Suppressor macrophage (primary cell): ENCODE results near the gene RTN4.
"Not testable (repeated sequence)": the region's sequence is repeated elsewhere in the genome, so short reads cannot be mapped to it uniquely, and the experiment has no call there.

Experiments used
- DNase-seq, 4 experiments: peaks; one replicate each; pipeline ENCODE4 v3.0.0-alpha.2; 2020 to 2022

Gene RTN4

GRCh38 chr2:55063713-55064323, 13.6 kb upstream of the RTN4 start:
- no peak for DNase-seq

GRCh38 chr2:55063226-55063625, 13.0 kb upstream of the RTN4 start:
- DNase-seq = peak in 2 of 4 experiments; percentile 35 to 43

GRCh38 chr2:55062754-55063153, 12.5 kb upstream of the RTN4 start:
- DNase-seq = no peak

- peak; percentile 27 to 76 (median 52) for DNase-seq
These were observed 11.5 kb upstream of the RTN4 start for GRCh38 chr2:55061523-55062344.

- DNase-seq = no peak
These were observed 9.5 kb upstream of the RTN4 start for GRCh38 chr2:55059793-55060192.

- no peak for DNase-seq
These were observed 7.2 kb upstream of the RTN4 start for GRCh38 chr2:55057474-55057873.

GRCh38 chr2:55056024-55056521, 5.8 kb upstream of the RTN4 start:
- peak in 2 of 4 experiments; percentile 32 to 33 for DNase-seq

GRCh38 chr2:55054106-55054875, 4.0 kb upstream of the RTN4 start:
- DNase-seq = no peak

- DNase-seq = not testable (repeated sequence)
These were observed 3.0 kb upstream of the RTN4 start for GRCh38 chr2:55053225-55053624.

- peak in 2 of 4 experiments; percentile 43 to 55 for DNase-seq
These were observed 2.1 kb upstream of the RTN4 start for GRCh38 chr2:55052129-55053061.

GRCh38 chr2:55051026-55051866, 995 bp upstream of the RTN4 start:
- DNase-seq = peak; percentile 76 to 91 (median 80)

- DNase-seq = no peak
These were observed 491 bp downstream of the RTN4 start for GRCh38 chr2:55049821-55050099.

GRCh38 chr2:55049043-55049820, 1.0 kb downstream of the RTN4 start:
- DNase-seq = peak; percentile 90 to 95 (median 92)

- peak; percentile 46 to 57 (median 56) for DNase-seq
These were observed 1.7 kb downstream of the RTN4 start for GRCh38 chr2:55048508-55049042.

- DNase-seq = peak; percentile 42 to 78 (median 64)
These were observed 2.5 kb downstream of the RTN4 start for GRCh38 chr2:55047677-55048299.

- no peak for DNase-seq
These were observed 4.5 kb downstream of the RTN4 start for GRCh38 chr2:55045780-55046179.

GRCh38 chr2:55043841-55044240, 6.4 kb downstream of the RTN4 start:
- DNase-seq = no peak

- peak in 1 of 4 experiments; percentile 19 for DNase-seq
These were observed 11.8 kb downstream of the RTN4 start for GRCh38 chr2:55038428-55038827.

GRCh38 chr2:55035716-55036115, 14.5 kb downstream of the RTN4 start:
- DNase-seq = no peak

- peak in 1 of 4 experiments; percentile 28 for DNase-seq
These were observed 16.3 kb downstream of the RTN4 start for GRCh38 chr2:55033921-55034320.
